IMR-90 (cell line): ENCODE measurements around the gene FOXL3.

Source experiments
- BHLHE40 ChIP-seq: fragments of 150-350 bp; IDR thresholded peaks from 2 replicates; pipeline ENCODE4 v1.6.1; 2016; ENCODE audit warnings: mild to moderate bottlenecking, low read depth, low read length
- CEBPB ChIP-seq: IDR thresholded peaks from 2 replicates; pipeline ENCODE4 v1.6.1; 2012; ENCODE audit warnings: low read depth, low read length, improper control_type of control experiment
- FOS ChIP-seq: fragments of 150-350 bp; IDR thresholded peaks from 2 replicates; pipeline ENCODE4 v1.6.1; 2016; ENCODE audit warnings: low read depth, low read length
- MAZ ChIP-seq: IDR thresholded peaks from 2 replicates; pipeline ENCODE4 v1.6.1; 2012; ENCODE audit warnings: low read depth, mild to moderate bottlenecking, low read length, improper control_type of control experiment, moderate library complexity, borderline replicate concordance
- MXI1 ChIP-seq: IDR thresholded peaks from 2 replicates; pipeline ENCODE4 v1.6.1; 2012; ENCODE audit warnings: low read depth, mild to moderate bottlenecking, low read length, moderate library complexity, borderline replicate concordance
- NFE2L2 ChIP-seq: fragments of 150-350 bp; IDR thresholded peaks from 2 replicates; pipeline ENCODE4 v1.6.1; 2016; ENCODE audit warnings: low read depth, mild to moderate bottlenecking, low read length
- POLR2A ChIP-seq: IDR thresholded peaks from 2 replicates; pipeline ENCODE4 v1.6.1; 2012; ENCODE audit warnings: mild to moderate bottlenecking, low read depth, low read length
- RAD21 ChIP-seq: IDR thresholded peaks from 2 replicates; pipeline ENCODE4 v1.6.1; 2012; ENCODE audit warnings: low read length, improper control_type of control experiment
- RCOR1 ChIP-seq: IDR thresholded peaks from 2 replicates; pipeline ENCODE4 v1.6.1; 2012; ENCODE audit warnings: mild to moderate bottlenecking, low read length, improper control_type of control experiment; ENCODE audit not compliant: insufficient replicate concordance
- RFX5 ChIP-seq: IDR thresholded peaks from 2 replicates; pipeline ENCODE4 v1.8.0; 2012; ENCODE audit warnings: low read depth, mild to moderate bottlenecking, low read length, moderate library complexity
- SMC3 ChIP-seq: fragments of 150-350 bp; IDR thresholded peaks from 2 replicates; pipeline ENCODE4 v1.6.1; 2016; ENCODE audit warnings: low read depth, mild to moderate bottlenecking, antibody characterized with exemption, low read length, moderate library complexity
- TF ChIP-seq, protein P1 (sequence below): conservative IDR thresholded peaks from 2 replicates; pipeline ENCODE4 v1.5.1; 2012; ENCODE audit warnings: mild to moderate bottlenecking, low read depth, low read length, improper control_type of control experiment

DNA sequence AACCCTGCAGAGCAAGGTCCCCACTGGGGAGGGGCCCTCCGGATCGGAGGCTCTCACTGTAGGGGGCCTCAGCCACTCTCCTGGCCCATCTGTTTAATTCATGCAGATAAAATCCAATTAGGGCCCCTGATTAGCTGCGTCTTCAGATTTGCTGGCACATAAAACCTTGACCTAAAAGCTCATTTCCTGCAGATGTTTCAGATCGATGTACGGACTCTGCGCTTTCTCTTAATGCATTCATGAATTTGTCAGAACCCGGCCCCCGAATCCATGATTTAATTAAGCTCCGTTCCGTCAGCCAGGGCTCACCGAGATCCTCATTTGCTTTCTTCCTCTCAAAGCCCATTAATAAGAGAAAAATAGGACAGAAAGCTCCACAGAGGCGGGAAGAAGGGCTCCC, 40.0 kb upstream of the FOXL3 start:
- TF ChIP-seq RAD21 (no peak), MXI1 (no peak), NFE2L2 (no peak), MAZ (no peak), FOS (no peak), POLR2A (no peak), CEBPB (no peak), RCOR1 (no peak), RFX5 (no peak), SMC3 (no peak), BHLHE40 (no peak)
- TF ChIP-seq, protein P1, sequence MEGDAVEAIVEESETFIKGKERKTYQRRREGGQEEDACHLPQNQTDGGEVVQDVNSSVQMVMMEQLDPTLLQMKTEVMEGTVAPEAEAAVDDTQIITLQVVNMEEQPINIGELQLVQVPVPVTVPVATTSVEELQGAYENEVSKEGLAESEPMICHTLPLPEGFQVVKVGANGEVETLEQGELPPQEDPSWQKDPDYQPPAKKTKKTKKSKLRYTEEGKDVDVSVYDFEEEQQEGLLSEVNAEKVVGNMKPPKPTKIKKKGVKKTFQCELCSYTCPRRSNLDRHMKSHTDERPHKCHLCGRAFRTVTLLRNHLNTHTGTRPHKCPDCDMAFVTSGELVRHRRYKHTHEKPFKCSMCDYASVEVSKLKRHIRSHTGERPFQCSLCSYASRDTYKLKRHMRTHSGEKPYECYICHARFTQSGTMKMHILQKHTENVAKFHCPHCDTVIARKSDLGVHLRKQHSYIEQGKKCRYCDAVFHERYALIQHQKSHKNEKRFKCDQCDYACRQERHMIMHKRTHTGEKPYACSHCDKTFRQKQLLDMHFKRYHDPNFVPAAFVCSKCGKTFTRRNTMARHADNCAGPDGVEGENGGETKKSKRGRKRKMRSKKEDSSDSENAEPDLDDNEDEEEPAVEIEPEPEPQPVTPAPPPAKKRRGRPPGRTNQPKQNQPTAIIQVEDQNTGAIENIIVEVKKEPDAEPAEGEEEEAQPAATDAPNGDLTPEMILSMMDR = no peak
